ENCODE results near the gene TGFB3.

DNA sequence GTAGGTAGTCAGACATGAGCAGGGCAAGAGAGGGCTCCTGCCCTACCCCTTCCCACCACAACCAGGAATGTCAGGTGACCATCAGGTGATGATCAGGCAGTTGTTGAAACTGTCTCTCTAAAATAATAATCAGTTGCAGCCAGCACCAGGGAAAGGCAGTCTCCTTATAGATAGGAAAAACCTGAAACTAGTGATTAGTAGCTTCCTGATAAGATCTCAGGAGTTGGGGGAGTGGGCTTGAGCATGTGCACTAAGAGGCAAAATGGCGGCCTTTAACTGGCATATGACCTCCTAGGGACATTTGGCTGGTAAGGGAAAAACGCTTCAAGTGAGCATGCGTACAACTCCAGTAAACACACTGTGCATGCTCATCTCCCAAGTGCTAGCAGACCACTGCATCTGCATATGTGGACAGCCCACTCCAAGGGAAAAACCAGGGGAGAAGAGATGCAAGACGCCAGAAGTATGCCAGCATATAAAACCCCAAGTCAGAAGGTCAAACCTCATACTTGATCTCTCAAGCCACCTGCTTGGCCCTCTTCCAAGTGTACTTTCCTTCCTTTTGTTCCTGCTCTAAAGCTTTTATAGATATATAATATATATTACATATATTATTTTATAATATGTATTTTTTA, 37.1 kb downstream of the TGFB3 start:
- TF ChIP-seq POLR2AphosphoS5 (IDR thresholded peaks at IDR 0.05) = no peak
- TF ChIP-seq, protein P1, sequence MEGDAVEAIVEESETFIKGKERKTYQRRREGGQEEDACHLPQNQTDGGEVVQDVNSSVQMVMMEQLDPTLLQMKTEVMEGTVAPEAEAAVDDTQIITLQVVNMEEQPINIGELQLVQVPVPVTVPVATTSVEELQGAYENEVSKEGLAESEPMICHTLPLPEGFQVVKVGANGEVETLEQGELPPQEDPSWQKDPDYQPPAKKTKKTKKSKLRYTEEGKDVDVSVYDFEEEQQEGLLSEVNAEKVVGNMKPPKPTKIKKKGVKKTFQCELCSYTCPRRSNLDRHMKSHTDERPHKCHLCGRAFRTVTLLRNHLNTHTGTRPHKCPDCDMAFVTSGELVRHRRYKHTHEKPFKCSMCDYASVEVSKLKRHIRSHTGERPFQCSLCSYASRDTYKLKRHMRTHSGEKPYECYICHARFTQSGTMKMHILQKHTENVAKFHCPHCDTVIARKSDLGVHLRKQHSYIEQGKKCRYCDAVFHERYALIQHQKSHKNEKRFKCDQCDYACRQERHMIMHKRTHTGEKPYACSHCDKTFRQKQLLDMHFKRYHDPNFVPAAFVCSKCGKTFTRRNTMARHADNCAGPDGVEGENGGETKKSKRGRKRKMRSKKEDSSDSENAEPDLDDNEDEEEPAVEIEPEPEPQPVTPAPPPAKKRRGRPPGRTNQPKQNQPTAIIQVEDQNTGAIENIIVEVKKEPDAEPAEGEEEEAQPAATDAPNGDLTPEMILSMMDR (IDR thresholded peaks at IDR 0.05) = no peak
- TF ChIP-seq POLR2A (IDR thresholded peaks at IDR 0.05) = no peak
